HCT116 (cell line): ENCODE results near the gene SLC35A1. TPM values are rescaled to one million over a fixed set of nuclear protein-coding genes. Genes with fewer than 3 reads are reported as not detected.

Experiments used
- ATAC-seq: fragments of 200-7000 bp; cut with Tn5 transposase; 2 replicates; pipeline ENCODE4 v1.9.1; 2020; ENCODE audit warnings: mild to moderate bottlenecking, moderate library complexity
- BruUV-seq: library from RNA; stranded (reverse); fragments of 400-500 nt; replicated peaks from 2 replicates; lab custom pipeline; 2021; lab: Mats Ljungman, UMichigan
- CTCF ChIA-PET: fragments of 300-600 bp; sonication (Branson Sonifier 250); formaldehyde crosslinking; loops from one replicate; lab custom pipeline; 2021; ENCODE audit warnings: antibody characterized with exemption; lab: Charles Lee
- POLR2A ChIA-PET: fragments of 300-600, 350-600 bp; sonication (Branson Sonifier 250); formaldehyde crosslinking; loops from one replicate; lab custom pipeline; 2021; ENCODE audit warnings: antibody characterized with exemption; lab: Charles Lee
- RAD21 ChIA-PET, 2 experiments: fragments of 300-600 bp; sonication (Branson Sonifier 250); formaldehyde crosslinking; loops; one replicate each; lab custom pipeline; 2023; ENCODE audit warnings: low total read pairs in 2 of 2; ENCODE audit not compliant: uncharacterized antibody in 2 of 2, unreplicated experiment in 2 of 2, low non-redundant PET in 1 of 2; lab: Charles Lee
- DNase-seq: peaks from one replicate; pipeline ENCODE4 v3.0.0-alpha.2; 2010; ENCODE audit warnings: low read depth, low spot score
- H2AFZ ChIP-seq: fragments of 200-600 bp; shearing (Covaris generic), sonication (generic); 2 replicates; pipeline ENCODE4 v1.6.1; 2017; ENCODE audit warnings: low read depth, mixed run types, mixed read lengths, antibody characterized with exemption, low read length; ENCODE audit not compliant: poor library complexity, severe bottlenecking
- H3K27ac ChIP-seq: 2 replicates; pipeline ENCODE4 v1.5.1; 2012; ENCODE audit warnings: low read depth, low read length
- H3K27me3 ChIP-seq: fragments of 200-600 bp; sonication (generic); 2 replicates; pipeline ENCODE4 v1.6.1; 2016; ENCODE audit warnings: mixed run types, low read length, mixed read lengths; ENCODE audit not compliant: insufficient read depth
- H3K36me3 ChIP-seq, 2 experiments: fragments of 200-500 bp in 1 of 2; fragments of 200-600 bp in 1 of 2; sonication (Bioruptor generic) in 1 of 2; sonication (generic) in 1 of 2; 2 replicates each; pipeline versions ENCODE4 v1.5.1 to v1.6.1; 2014 to 2016; ENCODE audit warnings: low read length in 2 of 2, inconsistent platforms in 1 of 2, mixed read lengths in 1 of 2, mixed run types in 1 of 2; ENCODE audit not compliant: insufficient read depth in 2 of 2, control insufficient read depth in 1 of 2
- H3K4me1 ChIP-seq, 2 experiments: fragments of 200-600 bp in 1 of 2; sonication (generic) in 1 of 2; 2 replicates each; pipeline versions ENCODE4 v1.5.1 to v1.6.1; 2012 to 2017; ENCODE audit warnings: low read length in 2 of 2, inconsistent platforms in 1 of 2, mild to moderate bottlenecking in 1 of 2, mixed read lengths in 1 of 2, mixed run types in 1 of 2, moderate library complexity in 1 of 2; ENCODE audit not compliant: insufficient read depth in 2 of 2, control insufficient read depth in 1 of 2
- H3K4me2 ChIP-seq: fragments of 200-600 bp; sonication (generic); 2 replicates; pipeline ENCODE4 v1.6.1; 2017; ENCODE audit warnings: mixed run types, low read length, mixed read lengths
- H3K4me3 ChIP-seq, 2 experiments: fragments of 200-600 bp in 1 of 2; sonication (generic) in 1 of 2; replicated peaks in 1 of 2; 2 replicates each; pipeline ENCODE4 v1.5.1; 2011 to 2016; ENCODE audit warnings: low read length in 2 of 2, control low read depth in 1 of 2, low read depth in 1 of 2, mild to moderate bottlenecking in 1 of 2, mixed read lengths in 1 of 2, mixed run types in 1 of 2
- H3K79me2 ChIP-seq: fragments of 200-600 bp; sonication (generic); 2 replicates; pipeline ENCODE4 v1.6.1; 2017; ENCODE audit warnings: mild to moderate bottlenecking, mixed run types, low read length, moderate library complexity, mixed read lengths; ENCODE audit not compliant: insufficient read depth
- H3K9ac ChIP-seq: fragments of 200-600 bp; sonication (generic); 2 replicates; pipeline ENCODE4 v1.6.1; 2016; ENCODE audit warnings: low read length, mixed read lengths
- H3K9me2 ChIP-seq: fragments of 200-600 bp; sonication (generic), shearing (Covaris generic); 2 replicates; pipeline ENCODE4 v1.6.1; 2017; ENCODE audit warnings: mixed run types, mild to moderate bottlenecking, moderate library complexity; ENCODE audit not compliant: insufficient read depth
- H3K9me3 ChIP-seq, 2 experiments: fragments of 200-500 bp in 1 of 2; fragments of 200-600 bp in 1 of 2; sonication (Bioruptor generic) in 1 of 2; sonication (generic) in 1 of 2; 2 replicates each; pipeline ENCODE4 v1.6.1; 2014 to 2017; ENCODE audit warnings: low read length in 2 of 2, mixed read lengths in 2 of 2, inconsistent platforms in 1 of 2, low read depth in 1 of 2, mild to moderate bottlenecking in 1 of 2, mixed run types in 1 of 2, moderate library complexity in 1 of 2; ENCODE audit not compliant: control insufficient read depth in 1 of 2, insufficient read depth in 1 of 2
- H4K20me1 ChIP-seq: fragments of 200-600 bp; sonication (generic), shearing (Covaris generic); 2 replicates; pipeline ENCODE4 v1.6.1; 2017; ENCODE audit warnings: mixed run types, mild to moderate bottlenecking, moderate library complexity; ENCODE audit not compliant: insufficient read depth
- CBX3 ChIP-seq: IDR thresholded peaks from 2 replicates; pipeline ENCODE4 v1.6.1; 2012; ENCODE audit warnings: low read depth
- CEBPB ChIP-seq: IDR thresholded peaks from 2 replicates; pipeline ENCODE4 v1.6.1; 2012; ENCODE audit warnings: low read depth
- ELF1 ChIP-seq: IDR thresholded peaks from 2 replicates; pipeline ENCODE4 v1.6.1; 2012; ENCODE audit warnings: low read depth, borderline replicate concordance
- EZH2 ChIP-seq: fragments of 200-600 bp; sonication (generic); IDR thresholded peaks from 2 replicates; pipeline ENCODE4 v1.6.1; 2017; ENCODE audit warnings: antibody characterized with exemption, mixed run types
- FOSL1 ChIP-seq: IDR thresholded peaks from 2 replicates; pipeline ENCODE4 v1.6.1; 2012; ENCODE audit warnings: low read depth
- JUND ChIP-seq: IDR thresholded peaks from 2 replicates; pipeline ENCODE4 v1.6.1; 2012
- MAX ChIP-seq: IDR thresholded peaks from 2 replicates; pipeline ENCODE4 v1.6.1; 2012
- POLR2AphosphoS5 ChIP-seq: IDR thresholded peaks from 2 replicates; pipeline ENCODE4 v1.6.1; 2011; ENCODE audit warnings: mild to moderate bottlenecking, low read depth, low read length, moderate library complexity
- RAD21 ChIP-seq: IDR thresholded peaks from 2 replicates; pipeline ENCODE4 v1.6.1; 2012; ENCODE audit warnings: low read depth, mild to moderate bottlenecking
- SIN3A ChIP-seq: IDR thresholded peaks from 2 replicates; pipeline ENCODE4 v1.6.1; 2012; ENCODE audit warnings: low read depth
- SP1 ChIP-seq: IDR thresholded peaks from 2 replicates; pipeline ENCODE4 v1.6.1; 2012; ENCODE audit warnings: low read depth
- SRF ChIP-seq: IDR thresholded peaks from 2 replicates; pipeline ENCODE4 v1.6.1; 2012; ENCODE audit warnings: low read depth
- TCF7L2 ChIP-seq: IDR thresholded peaks from 2 replicates; pipeline ENCODE4 v1.7.0; 2011; ENCODE audit warnings: borderline replicate concordance, inconsistent platforms; ENCODE audit not compliant: insufficient read depth, insufficient read length; ENCODE audit errors: extremely low read depth
- YY1 ChIP-seq: IDR thresholded peaks from 2 replicates; pipeline ENCODE4 v1.6.1; 2011; ENCODE audit warnings: low read length, low read depth, moderate library complexity, mild to moderate bottlenecking; ENCODE audit not compliant: insufficient replicate concordance; ENCODE audit errors: extremely low read depth
- ZBTB33 ChIP-seq: IDR thresholded peaks from 2 replicates; pipeline ENCODE4 v1.6.1; 2011; ENCODE audit warnings: mild to moderate bottlenecking, low read length, moderate library complexity; ENCODE audit not compliant: insufficient replicate concordance; ENCODE audit errors: extremely low read depth
- ZNF274 ChIP-seq: fragments of 200-500 bp; sonication (Bioruptor generic); IDR thresholded peaks from 2 replicates; pipeline ENCODE4 v1.6.1; 2014; ENCODE audit warnings: mild to moderate bottlenecking, low read depth, low read length, inconsistent platforms
- intact Hi-C: fragments of 100-400 bp; cut with micrococcal nuclease; formaldehyde crosslinking; loops from 2 replicates; pipeline ENCODE4 v1.10.0; 2022
- total RNA-seq: library from RNA; stranded (reverse); gene quantifications from one replicate; pipeline ENCODE4 v1.2.1, GENCODE V29; 2021; ENCODE audit not compliant: unreplicated experiment
- TF ChIP-seq, protein P1 (sequence below): IDR thresholded peaks from 2 replicates; pipeline ENCODE4 v1.6.1; 2012

Gene SLC35A1
- total RNA-seq, 1 experiment from 2014 or later, result 29.1 TPM

- TF ChIP-seq ZBTB33 (no peak), CEBPB (no peak), YY1 (peak; percentile 52), SRF (no peak), ZNF274 (no peak), EZH2 (no peak), FOSL1 (peak; percentile 85), TCF7L2 (no peak)
- TF ChIP-seq, protein P1, sequence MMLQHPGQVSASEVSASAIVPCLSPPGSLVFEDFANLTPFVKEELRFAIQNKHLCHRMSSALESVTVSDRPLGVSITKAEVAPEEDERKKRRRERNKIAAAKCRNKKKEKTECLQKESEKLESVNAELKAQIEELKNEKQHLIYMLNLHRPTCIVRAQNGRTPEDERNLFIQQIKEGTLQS, result no peak
Observed at GRCh38 chr6:87483929-87484328, 11.2 kb downstream of the SLC35A1 start (continued).

DNA sequence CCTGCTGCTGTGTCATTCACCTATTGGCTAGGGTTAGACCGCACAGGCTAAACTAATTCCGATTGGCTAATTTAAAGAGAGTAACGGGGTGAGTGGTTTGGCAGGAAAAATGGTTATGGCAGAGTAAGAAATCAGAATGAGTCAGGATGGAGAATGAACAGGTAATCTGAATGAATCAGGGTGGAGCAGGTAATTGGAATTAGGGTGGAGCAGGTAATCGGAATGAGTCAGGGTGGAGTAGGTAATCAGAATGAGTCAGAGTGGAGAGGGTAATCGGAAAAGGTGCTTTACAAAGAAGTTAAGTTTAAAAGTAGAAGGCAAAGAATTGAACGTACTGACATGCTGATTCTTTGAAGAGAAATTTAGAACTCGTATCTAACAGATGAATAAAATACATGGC lies 11.7 kb downstream of the SLC35A1 start:
- Histone ChIP-seq H3K27me3 (no peaks in the 10 kb centered on the region), H3K36me3 (no peaks in the 10 kb centered on the region), H3K27ac (peak overlapping the region; percentile 90), H3K9ac (peak overlapping the region; percentile 72), H3K79me2 (peaks cover 42% of the 10 kb centered on the region), H4K20me1 (no peaks in the 10 kb centered on the region), H3K9me2 (no peaks in the 10 kb centered on the region), H3K9me3 (no peaks in the 10 kb centered on the region), H3K4me2 (peak overlapping the region; percentile 87), H2AFZ (no peak overlapping the region), H3K4me1 (peaks cover 31 to 57% of the 10 kb centered on the region in 2 experiments), H3K4me3 (peak overlapping the region; percentile 26 to 56)
- DNase-seq (peak; percentile 85), ATAC-seq (peak; percentile 59)
- BruUV-seq, result no TSS peak
- ChIA-PET POLR2A (no interaction called here), CTCF (no interaction called here), RAD21 (interaction anchor here in 1 of 2 experiments (0.6 kb wide), 1 partner anchor 95 kb away, joined by 4 read pairs; no protein-coding TSS in a partner anchor)
- intact Hi-C loops, result loop anchor here (1.0 kb wide), 1 partner anchor 12 kb away; the partner anchor contains the start of gene SLC35A1
- TF ChIP-seq FOSL1 (peak; percentile 95), ZNF274 (no peak), POLR2AphosphoS5 (peak; percentile 43; the same call in 1 of the 2 replicates), SIN3A (peak; percentile 25; the same call in 1 of the 2 replicates), ELF1 (no peak; the same call in 1 of the 2 replicates), CEBPB (no peak; the same call in 1 of the 2 replicates), YY1 (no peak), SRF (peak; percentile 12; the same call in 1 of the 2 replicates), ZBTB33 (peak; percentile 34), JUND (peak; percentile 92), CBX3 (peak; percentile 91), SP1 (peak; percentile 86), RAD21 (no peak), MAX (peak; percentile 68)
